ENCODE results near the gene ITFG2.
"Not testable (repeated sequence)": the region's sequence is repeated elsewhere in the genome, so short reads cannot be mapped to it uniquely, and the experiment has no call there.

The ITFG2 gene

GRCh38 chr12:2812290-2813213, at the start of gene ITFG2:
ITFG2 (plus strand) TSS chr12:2812668; CDS start chr12:2812761, 93 bp downstream.
- DNase-seq (ENCODE audit: low read depth), result peak; percentile 94

GRCh38 chr12:2764398-2764797, 48.1 kb upstream of the ITFG2 start:
- no peak for DNase-seq (ENCODE audit: low read depth)

GRCh38 chr12:2765052-2765451, 47.4 kb upstream of the ITFG2 start:
- DNase-seq (ENCODE audit: low read depth), result no peak

- DNase-seq (ENCODE audit: low read depth), result no peak
These were observed 46.9 kb upstream of the ITFG2 start for GRCh38 chr12:2765608-2766007.

- DNase-seq (ENCODE audit: low read depth), result no peak
These were observed 44.1 kb upstream of the ITFG2 start for GRCh38 chr12:2768224-2768961.

- DNase-seq (ENCODE audit: low read depth), result no peak
These were observed 42.5 kb upstream of the ITFG2 start for GRCh38 chr12:2769866-2770533.

GRCh38 chr12:2770544-2770943, 41.9 kb upstream of the ITFG2 start:
- DNase-seq (ENCODE audit: low read depth), result not testable (repeated sequence)

GRCh38 chr12:2772370-2772769, 40.1 kb upstream of the ITFG2 start:
- DNase-seq (ENCODE audit: low read depth), result no peak

- DNase-seq (ENCODE audit: low read depth), result no peak
These were observed 39.1 kb upstream of the ITFG2 start for GRCh38 chr12:2773199-2773875.

- DNase-seq (ENCODE audit: low read depth), result no peak
These were observed 37.0 kb upstream of the ITFG2 start for GRCh38 chr12:2775431-2775830.

GRCh38 chr12:2776129-2776806, 36.2 kb upstream of the ITFG2 start:
- no peak for DNase-seq (ENCODE audit: low read depth)

- no peak for DNase-seq (ENCODE audit: low read depth)
These were observed 33.2 kb upstream of the ITFG2 start for GRCh38 chr12:2779281-2779680.

- DNase-seq (ENCODE audit: low read depth), result peak; percentile 27
These were observed 28.4 kb upstream of the ITFG2 start for GRCh38 chr12:2783936-2784600.

- no peak for DNase-seq (ENCODE audit: low read depth)
These were observed 27.5 kb upstream of the ITFG2 start for GRCh38 chr12:2785017-2785416.

- no peak for DNase-seq (ENCODE audit: low read depth)
These were observed 21.4 kb upstream of the ITFG2 start for GRCh38 chr12:2791089-2791488.

GRCh38 chr12:2792671-2793500, 19.6 kb upstream of the ITFG2 start:
- no peak for DNase-seq (ENCODE audit: low read depth)

GRCh38 chr12:2793561-2793960, 18.9 kb upstream of the ITFG2 start:
- no peak for DNase-seq (ENCODE audit: low read depth)

GRCh38 chr12:2794191-2794735, 18.2 kb upstream of the ITFG2 start:
- peak; percentile 18 for DNase-seq (ENCODE audit: low read depth)

GRCh38 chr12:2794736-2795289, 17.7 kb upstream of the ITFG2 start, which contains the start of gene FKBP4:
FKBP4 (plus strand) TSS chr12:2794970; CDS start chr12:2795140, 170 bp downstream.
- DNase-seq (ENCODE audit: low read depth), result peak; percentile 89

All from activated T-helper 9 cell treated with anti-CD3 and anti-CD28 coated beads, Interleukin-2, amount 50 U/mL, for 16 hours (primary cell).